ENCODE results near the gene BCAS3.
"Not testable (repeated sequence)": the region's sequence is repeated elsewhere in the genome, so short reads cannot be mapped to it uniquely, and the experiment has no call there.

The BCAS3 gene

GRCh38 chr17:61422116-61422799, 744.6 kb downstream of the BCAS3 start:
- no peak for DNase-seq (ENCODE audit: low read depth in 3 of 3)

- DNase-seq (ENCODE audit: low read depth in 3 of 3), result no peak
Measured at GRCh38 chr17:61422869-61423268, 745.2 kb downstream of the BCAS3 start.

- DNase-seq (ENCODE audit: low read depth in 3 of 3), result no peak
Measured at GRCh38 chr17:61423967-61424649, 746.5 kb downstream of the BCAS3 start.

- no peak for DNase-seq (ENCODE audit: low read depth in 3 of 3)
Measured at GRCh38 chr17:61425682-61426481, 748.2 kb downstream of the BCAS3 start.

GRCh38 chr17:61426482-61427304, 749.0 kb downstream of the BCAS3 start:
- no peak for DNase-seq (ENCODE audit: low read depth in 3 of 3)

- DNase-seq (ENCODE audit: low read depth in 3 of 3), result no peak
Measured at GRCh38 chr17:61427567-61427966, 749.9 kb downstream of the BCAS3 start.

GRCh38 chr17:61429274-61429673, 751.6 kb downstream of the BCAS3 start:
- DNase-seq (ENCODE audit: low read depth in 3 of 3), result no peak

GRCh38 chr17:61429831-61430230, 752.2 kb downstream of the BCAS3 start:
- not testable (repeated sequence) for DNase-seq (ENCODE audit: low read depth in 3 of 3)

- no peak for DNase-seq (ENCODE audit: low read depth in 3 of 3)
Measured at GRCh38 chr17:61431594-61432311, 754.1 kb downstream of the BCAS3 start.

- no peak for DNase-seq (ENCODE audit: low read depth in 3 of 3)
Measured at GRCh38 chr17:61436273-61436672, 758.6 kb downstream of the BCAS3 start.

- no peak for DNase-seq (ENCODE audit: low read depth in 3 of 3)
Measured at GRCh38 chr17:61436995-61437704, 759.5 kb downstream of the BCAS3 start.

GRCh38 chr17:61440697-61441096, 763.0 kb downstream of the BCAS3 start:
- no peak for DNase-seq (ENCODE audit: low read depth in 3 of 3)

- DNase-seq (ENCODE audit: low read depth in 3 of 3), result not testable (repeated sequence)
Measured at GRCh38 chr17:61441507-61441906, 763.9 kb downstream of the BCAS3 start.

- DNase-seq (ENCODE audit: low read depth in 3 of 3), result no peak
Measured at GRCh38 chr17:61442136-61442775, 764.6 kb downstream of the BCAS3 start.

All from stimulated activated CD4-positive, alpha-beta T cell treated with anti-CD3 and anti-CD28 coated beads, TNF-alpha, amount 100 ng/mL, for 4 hours (primary cell).